CD4-positive, alpha-beta T cell treated with Interleukin-15 for 4 hours (primary cell): Measurements from ENCODE around the gene GPR132.

Source experiments
- DNase-seq: peaks from one replicate; pipeline ENCODE4 v3.0.0-alpha.2; 2020; ENCODE audit warnings: low spot score

The GPR132 gene

GRCh38 chr14:105020815-105021655 lies 44.2 kb downstream of the GPR132 start, which contains the start of gene CDCA4:
Gene CDCA4, minus strand, starts transcription at chr14:105021083. Its CDS starts 9,154 bp downstream, at chr14:105011929.
- DNase-seq: peak; percentile 98

GRCh38 chr14:105019861-105020814 lies 45.1 kb downstream of the GPR132 start:
- peak; percentile 55 for DNase-seq

GRCh38 chr14:105018414-105018813 lies 46.8 kb downstream of the GPR132 start:
- no peak for DNase-seq

GRCh38 chr14:105015905-105016304 lies 49.3 kb downstream of the GPR132 start:
- no peak for DNase-seq

- DNase-seq: peak; percentile 20
These were observed 50.0 kb downstream of the GPR132 start for GRCh38 chr14:105015242-105015641.

- no peak for DNase-seq
These were observed 50.6 kb downstream of the GPR132 start for GRCh38 chr14:105014631-105015030.

- no peak for DNase-seq
These were observed 51.2 kb downstream of the GPR132 start for GRCh38 chr14:105014032-105014431.

GRCh38 chr14:105013150-105013785 lies 52.0 kb downstream of the GPR132 start:
- DNase-seq: no peak

- no peak for DNase-seq
These were observed 52.9 kb downstream of the GPR132 start for GRCh38 chr14:105012171-105012985.

GRCh38 chr14:105011312-105011990 lies 53.8 kb downstream of the GPR132 start:
- no peak for DNase-seq

GRCh38 chr14:105010891-105011291 lies 54.3 kb downstream of the GPR132 start:
- DNase-seq: no peak

GRCh38 chr14:105010106-105010505 lies 55.1 kb downstream of the GPR132 start:
- no peak for DNase-seq

GRCh38 chr14:105007593-105008264 lies 57.5 kb downstream of the GPR132 start:
- DNase-seq: no peak

- DNase-seq: no peak
These were observed 58.2 kb downstream of the GPR132 start for GRCh38 chr14:105006831-105007592.

GRCh38 chr14:105005929-105006830 lies 59.0 kb downstream of the GPR132 start:
- DNase-seq: no peak

GRCh38 chr14:105005329-105005928 lies 59.8 kb downstream of the GPR132 start:
- DNase-seq: no peak
